ENCODE data around the gene PARD3. TPM values are rescaled to one million over a fixed set of nuclear protein-coding genes. Genes with fewer than 3 reads are reported as not detected.

PARD3 gene
- total RNA-seq, 1 experiment from 2014 or later: 51.8 TPM

- Mint-ChIP-seq H3K4me3 (no peak overlapping the region), H3K9me3 (no peaks in the 10 kb centered on the region), H3K36me3 (no peaks in the 10 kb centered on the region), H3K4me1 (peaks cover 18% of the 10 kb centered on the region), H3K27me3 (ENCODE audit: low read depth) (no peaks in the 10 kb centered on the region), H3K27ac (no peak overlapping the region; the same call in 1 of the 2 replicates)
- ATAC-seq (no peak), DNase-seq (ENCODE audit: low spot score) (no peak)
- ChIA-PET CTCF (interaction anchor here (0.6 to 2.2 kb wide), 9 partner anchors 10 to 187 kb away, joined by 3 to 13 read pairs (median 4); partner anchors contain the start of gene PARD3), POLR2A (interaction anchor here (2.2 kb wide), 1 partner anchor 9 kb away, joined by 7 read pairs; no protein-coding TSS in a partner anchor)
- no peak for TF ChIP-seq JUN (CRISPR knock-in tag; IDR thresholded peaks at IDR 0.05)
- TF ChIP-seq TEAD1 (CRISPR knock-in tag; IDR thresholded peaks at IDR 0.05): no peak
- no peak for TF ChIP-seq ZNF232 (CRISPR knock-in tag; IDR thresholded peaks at IDR 0.05)
- no peak for TF ChIP-seq FOXP1 (CRISPR knock-in tag; IDR thresholded peaks at IDR 0.05; ENCODE audit: borderline replicate concordance)
- TF ChIP-seq KAT7 (CRISPR knock-in tag; IDR thresholded peaks at IDR 0.05; ENCODE audit: borderline replicate concordance): no peak
- no peak for TF ChIP-seq PRRX2 (CRISPR knock-in tag; IDR thresholded peaks at IDR 0.05)
- no peak for TF ChIP-seq FOXJ3 (CRISPR knock-in tag; IDR thresholded peaks at IDR 0.05; ENCODE audit: borderline replicate concordance)
- no peak for TF ChIP-seq TCF7 (CRISPR knock-in tag; IDR thresholded peaks at IDR 0.05; ENCODE audit: low read depth)
- TF ChIP-seq CDX4 (CRISPR knock-in tag; IDR thresholded peaks at IDR 0.05; ENCODE audit: borderline replicate concordance): no peak
- TF ChIP-seq CBFB (CRISPR knock-in tag; IDR thresholded peaks at IDR 0.05; ENCODE audit: low read depth): no peak
- no peak for TF ChIP-seq CTCF (IDR thresholded peaks at IDR 0.05)
- TF ChIP-seq NR1H2 (CRISPR knock-in tag; IDR thresholded peaks at IDR 0.05): no peak
- no peak for TF ChIP-seq ZMAT4 (CRISPR knock-in tag; IDR thresholded peaks at IDR 0.05)
Observed at GRCh38 chr10:34825414-34825813, 10.3 kb upstream of the PARD3 start.

DNA sequence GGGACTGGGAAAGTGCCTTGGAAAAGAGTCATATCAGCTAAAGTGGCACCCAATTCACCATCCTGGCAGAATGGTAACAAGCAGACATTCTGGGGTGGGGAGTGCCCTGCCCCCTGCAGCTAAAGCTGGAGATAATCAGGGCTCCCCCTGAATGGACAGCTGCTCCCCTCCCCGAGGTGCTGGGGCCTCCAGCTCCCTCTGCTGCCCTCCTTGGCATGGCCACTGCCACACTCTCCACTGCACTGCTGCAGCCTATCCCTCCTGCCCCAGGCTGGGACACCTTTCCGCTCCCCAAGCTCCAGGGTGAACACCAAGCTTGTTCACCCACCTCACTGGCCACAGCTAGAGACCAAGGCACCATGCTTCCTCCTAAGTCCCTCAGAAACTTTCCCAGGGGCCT, 9.8 kb upstream of the PARD3 start:
- Mint-ChIP-seq H3K27me3 (ENCODE audit: low read depth) (no peaks in the 10 kb centered on the region), H3K27ac (no peak overlapping the region; the same call in 1 of the 2 replicates), H3K4me1 (peaks cover 13% of the 10 kb centered on the region), H3K9me3 (no peaks in the 10 kb centered on the region), H3K36me3 (no peaks in the 10 kb centered on the region), H3K4me3 (no peak overlapping the region)
- POLR2A ChIA-PET: interaction anchor here (0.8 to 2.2 kb wide), 2 partner anchors 9 to 35 kb away, joined by 4 to 7 read pairs; no protein-coding TSS in a partner anchor
- CTCF ChIA-PET: interaction anchor here (0.6 to 2.2 kb wide), 13 partner anchors 9 to 187 kb away, joined by 3 to 13 read pairs (median 4); partner anchors contain the start of gene PARD3
- ATAC-seq (peak; percentile 87), DNase-seq (ENCODE audit: low spot score) (peak; percentile 38)
- TF ChIP-seq ZNF317 (CRISPR knock-in tag; IDR thresholded peaks at IDR 0.05; ENCODE audit: borderline replicate concordance, low read depth): no peak
- TF ChIP-seq FOXJ3 (CRISPR knock-in tag; IDR thresholded peaks at IDR 0.05; ENCODE audit: borderline replicate concordance): no peak
- TF ChIP-seq, protein P1, sequence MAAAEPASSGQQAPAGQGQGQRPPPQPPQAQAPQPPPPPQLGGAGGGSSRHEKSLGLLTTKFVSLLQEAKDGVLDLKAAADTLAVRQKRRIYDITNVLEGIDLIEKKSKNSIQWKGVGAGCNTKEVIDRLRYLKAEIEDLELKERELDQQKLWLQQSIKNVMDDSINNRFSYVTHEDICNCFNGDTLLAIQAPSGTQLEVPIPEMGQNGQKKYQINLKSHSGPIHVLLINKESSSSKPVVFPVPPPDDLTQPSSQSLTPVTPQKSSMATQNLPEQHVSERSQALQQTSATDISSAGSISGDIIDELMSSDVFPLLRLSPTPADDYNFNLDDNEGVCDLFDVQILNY (CRISPR knock-in tag; IDR thresholded peaks at IDR 0.05): no peak
- no peak for TF ChIP-seq ZNF423 (CRISPR knock-in tag; IDR thresholded peaks at IDR 0.05)
- no peak for TF ChIP-seq ELF4 (CRISPR knock-in tag; IDR thresholded peaks at IDR 0.05; ENCODE audit: low read depth)
- no peak for TF ChIP-seq ESRRA (CRISPR knock-in tag; IDR thresholded peaks at IDR 0.05; ENCODE audit: borderline replicate concordance)
- no peak for TF ChIP-seq CDX4 (CRISPR knock-in tag; IDR thresholded peaks at IDR 0.05; ENCODE audit: borderline replicate concordance)
- no peak for TF ChIP-seq MLX (CRISPR knock-in tag; IDR thresholded peaks at IDR 0.05)
- no peak for TF ChIP-seq MXD4 (CRISPR knock-in tag; IDR thresholded peaks at IDR 0.05; ENCODE audit: borderline replicate concordance)
- no peak for TF ChIP-seq ATF2 (CRISPR knock-in tag; IDR thresholded peaks at IDR 0.05; ENCODE audit: borderline replicate concordance, low read depth)
- TF ChIP-seq RORB (CRISPR knock-in tag; IDR thresholded peaks at IDR 0.05): no peak
- TF ChIP-seq, protein P2, sequence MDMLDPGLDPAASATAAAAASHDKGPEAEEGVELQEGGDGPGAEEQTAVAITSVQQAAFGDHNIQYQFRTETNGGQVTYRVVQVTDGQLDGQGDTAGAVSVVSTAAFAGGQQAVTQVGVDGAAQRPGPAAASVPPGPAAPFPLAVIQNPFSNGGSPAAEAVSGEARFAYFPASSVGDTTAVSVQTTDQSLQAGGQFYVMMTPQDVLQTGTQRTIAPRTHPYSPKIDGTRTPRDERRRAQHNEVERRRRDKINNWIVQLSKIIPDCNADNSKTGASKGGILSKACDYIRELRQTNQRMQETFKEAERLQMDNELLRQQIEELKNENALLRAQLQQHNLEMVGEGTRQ (CRISPR knock-in tag; IDR thresholded peaks at IDR 0.05): no peak
- no peak for TF ChIP-seq NR2C2 (CRISPR knock-in tag; IDR thresholded peaks at IDR 0.05)
- TF ChIP-seq ERG (CRISPR knock-in tag; IDR thresholded peaks at IDR 0.05): no peak
- TF ChIP-seq SMAD3 (CRISPR knock-in tag; IDR thresholded peaks at IDR 0.05; ENCODE audit: borderline replicate concordance): no peak
- no peak for TF ChIP-seq GABPB1 (CRISPR knock-in tag; IDR thresholded peaks at IDR 0.05)
